IMR-90 (cell line): Measurements from ENCODE around the gene SYNE2. TPM values are rescaled to one million over a fixed set of nuclear protein-coding genes. Genes with fewer than 3 reads are reported as not detected.

ENCODE experiments used
- ATAC-seq: fragments of 200-7000 bp; cut with Tn5 transposase; 2 replicates; pipeline ENCODE4 v1.9.1; 2020; ENCODE audit warnings: low read depth, mild to moderate bottlenecking, moderate library complexity
- BruUV-seq: library from RNA; stranded (reverse); fragments of 400-500 nt; replicated peaks from 2 replicates; lab custom pipeline; 2021; lab: Mats Ljungman, UMichigan
- CTCF ChIA-PET: fragments of 300-600 bp; formaldehyde crosslinking; extraction: SDS; loops from one replicate; lab custom pipeline; 2021; ENCODE audit warnings: antibody characterized with exemption; lab: Yijun Ruan, JAX
- POLR2A ChIA-PET: fragments of 300-600 bp; sonication (Branson Sonifier 250); formaldehyde crosslinking; loops from one replicate; lab custom pipeline; 2022; ENCODE audit warnings: antibody characterized with exemption; ENCODE audit not compliant: unreplicated experiment; lab: Charles Lee
- DNase-seq: peaks from one replicate; pipeline ENCODE4 v3.0.0; 2013
- H2AFZ ChIP-seq: replicated peaks from 2 replicates; pipeline ENCODE3; 2013; ENCODE audit warnings: low read length, mild to moderate bottlenecking; ENCODE audit not compliant: poor library complexity
- H2AK5ac ChIP-seq: 2 replicates; pipeline ENCODE4 v1.6.1; 2013; ENCODE audit warnings: low read depth, low read length, inconsistent platforms
- H2AK9ac ChIP-seq: replicated peaks from 2 replicates; pipeline ENCODE3; 2013; ENCODE audit warnings: mild to moderate bottlenecking, low read depth, low read length, moderate library complexity; ENCODE audit not compliant: poor library complexity
- H2BK120ac ChIP-seq: 2 replicates; pipeline ENCODE4 v1.6.1; 2013; ENCODE audit warnings: low read depth, low read length, inconsistent platforms
- H2BK15ac ChIP-seq: 3 replicates; pipeline ENCODE4 v1.6.1; 2013; ENCODE audit warnings: low read depth, low read length, inconsistent platforms
- H2BK20ac ChIP-seq: 2 replicates; pipeline ENCODE4 v1.6.1; 2013; ENCODE audit warnings: low read depth, mild to moderate bottlenecking, inconsistent platforms, low read length, moderate library complexity
- H2BK5ac ChIP-seq: 2 replicates; pipeline ENCODE4 v1.6.1; 2013; ENCODE audit warnings: mild to moderate bottlenecking, low read depth, low read length, inconsistent platforms; ENCODE audit not compliant: poor library complexity, severe bottlenecking
- H3K14ac ChIP-seq: replicated peaks from 2 replicates; pipeline ENCODE4 v1.6.1; 2013; ENCODE audit warnings: low read depth, low read length, inconsistent platforms
- H3K18ac ChIP-seq: 2 replicates; pipeline ENCODE4 v1.6.1; 2013; ENCODE audit warnings: low read depth, low read length, control low read depth
- H3K23ac ChIP-seq: 2 replicates; pipeline ENCODE4 v1.6.1; 2013; ENCODE audit warnings: low read depth, low read length, inconsistent platforms
- H3K27ac ChIP-seq: 2 replicates; pipeline ENCODE4 v1.5.1; 2013; ENCODE audit warnings: mild to moderate bottlenecking, control low read depth, low read length; ENCODE audit not compliant: insufficient read depth
- H3K27me3 ChIP-seq: 2 replicates; pipeline ENCODE4 v1.6.1; 2013; ENCODE audit warnings: low read length; ENCODE audit not compliant: control insufficient read depth, insufficient read depth
- H3K36me3 ChIP-seq: 2 replicates; pipeline ENCODE4 v1.6.1; 2013; ENCODE audit warnings: low read length, mixed read lengths; ENCODE audit not compliant: control insufficient read depth, insufficient read depth
- H3K4ac ChIP-seq: 2 replicates; pipeline ENCODE4 v1.6.1; 2013; ENCODE audit warnings: low read depth, low read length, inconsistent platforms
- H3K4me1 ChIP-seq: 2 replicates; pipeline ENCODE4 v1.6.1; 2013; ENCODE audit warnings: low read length, mixed read lengths; ENCODE audit not compliant: control insufficient read depth, insufficient read depth
- H3K4me2 ChIP-seq: 2 replicates; pipeline ENCODE4 v1.6.1; 2013; ENCODE audit warnings: low read depth, mild to moderate bottlenecking, control low read depth, low read length, moderate library complexity
- H3K4me3 ChIP-seq: 2 replicates; pipeline ENCODE4 v1.5.1; 2013; ENCODE audit warnings: low read depth, mild to moderate bottlenecking, control low read depth, low read length, moderate library complexity; ENCODE audit not compliant: insufficient read depth
- H3K56ac ChIP-seq: 2 replicates; pipeline ENCODE4 v1.6.1; 2013; ENCODE audit warnings: low read length, inconsistent platforms; ENCODE audit not compliant: insufficient read depth; ENCODE audit errors: extremely low read depth
- H3K79me1 ChIP-seq, 2 experiments: 2 replicates each; pipeline ENCODE4 v1.6.1; 2013; ENCODE audit warnings: low read length in 2 of 2, inconsistent platforms in 1 of 2, low read depth in 1 of 2
- H3K9ac ChIP-seq: 2 replicates; pipeline ENCODE4 v1.6.1; 2013; ENCODE audit warnings: low read depth, low read length, control low read depth
- H3K9me1 ChIP-seq: 2 replicates; pipeline ENCODE4 v1.6.1; 2013; ENCODE audit warnings: low read length, inconsistent platforms; ENCODE audit not compliant: insufficient read depth
- H3K9me3 ChIP-seq: 2 replicates; pipeline ENCODE4 v1.6.1; 2013; ENCODE audit warnings: low read length; ENCODE audit not compliant: control insufficient read depth, insufficient read depth
- H4K20me1 ChIP-seq: 2 replicates; pipeline ENCODE4 v1.6.1; 2013; ENCODE audit warnings: low read length, inconsistent platforms; ENCODE audit not compliant: insufficient read depth
- H4K5ac ChIP-seq: 2 replicates; pipeline ENCODE4 v1.6.1; 2013; ENCODE audit warnings: mild to moderate bottlenecking, low read depth, low read length, control low read depth
- H4K8ac ChIP-seq, 2 experiments: 2 replicates each; pipeline ENCODE4 v1.6.1; 2013; ENCODE audit warnings: low read depth in 2 of 2, low read length in 2 of 2, control low read depth in 1 of 2, inconsistent platforms in 1 of 2
- H4K91ac ChIP-seq: 2 replicates; pipeline ENCODE4 v1.6.1; 2013; ENCODE audit warnings: low read depth, low read length, inconsistent platforms; ENCODE audit not compliant: insufficient read depth
- FOS ChIP-seq: fragments of 150-350 bp; IDR thresholded peaks from 2 replicates; pipeline ENCODE4 v1.6.1; 2016; ENCODE audit warnings: low read depth, low read length
- MAFK ChIP-seq: IDR thresholded peaks from 2 replicates; pipeline ENCODE4 v1.6.1; 2012; ENCODE audit warnings: low read depth, low read length, improper control_type of control experiment
- MXI1 ChIP-seq: IDR thresholded peaks from 2 replicates; pipeline ENCODE4 v1.6.1; 2012; ENCODE audit warnings: low read depth, mild to moderate bottlenecking, low read length, moderate library complexity, borderline replicate concordance
- NFE2L2 ChIP-seq: fragments of 150-350 bp; IDR thresholded peaks from 2 replicates; pipeline ENCODE4 v1.6.1; 2016; ENCODE audit warnings: low read depth, mild to moderate bottlenecking, low read length
- RCOR1 ChIP-seq: IDR thresholded peaks from 2 replicates; pipeline ENCODE4 v1.6.1; 2012; ENCODE audit warnings: mild to moderate bottlenecking, low read length, improper control_type of control experiment; ENCODE audit not compliant: insufficient replicate concordance
- RFX5 ChIP-seq: IDR thresholded peaks from 2 replicates; pipeline ENCODE4 v1.8.0; 2012; ENCODE audit warnings: low read depth, mild to moderate bottlenecking, low read length, moderate library complexity
- SMC3 ChIP-seq: fragments of 150-350 bp; IDR thresholded peaks from 2 replicates; pipeline ENCODE4 v1.6.1; 2016; ENCODE audit warnings: low read depth, mild to moderate bottlenecking, antibody characterized with exemption, low read length, moderate library complexity
- WGBS, 2 experiments: methylation state at CpG; one replicate each; pipeline versions ENCODE4 v1.1.5 to v1.1.7; 2013; ENCODE audit warnings: missing lambda C conversion rate in 2 of 2; ENCODE audit not compliant: insufficient read length in 1 of 2; ENCODE audit errors: extremely low coverage in 2 of 2; 5-methylcytosine and 5-hydroxymethylcytosine counted together
- dilution Hi-C: fragments of 300-500 bp; cut with HindIII; formaldehyde crosslinking; loops from one replicate; pipeline ENCODE4 v1.14.3; 2018; ENCODE audit warnings: low sequenced_read_pairs; ENCODE audit not compliant: unreplicated experiment
- in situ Hi-C: fragments of 300-500 bp; cut with MboI; formaldehyde crosslinking; loops from 3 replicates; pipeline ENCODE4 v1.14.3; 2019; ENCODE audit warnings: low sequenced_read_pairs, inconsistent platforms, mixed read lengths
- intact Hi-C: fragments of 100-400 bp; cut with micrococcal nuclease; formaldehyde crosslinking; loops from 2 replicates; pipeline ENCODE4 v1.10.0; 2022
- polyA plus RNA-seq, 3 experiments: library from polyadenylated mRNA; depleted of rRNA; stranded (reverse); fragments of >200 nt; gene quantifications; 2 replicates each; pipeline ENCODE4 v1.2.3, GENCODE V29; 2012; ENCODE audit warnings: low replicate concordance in 1 of 3
- total RNA-seq: library from RNA; depleted of rRNA; stranded (reverse); fragments of >200 nt; gene quantifications from 2 replicates; pipeline ENCODE4 v1.2.3, GENCODE V29; 2012

Gene SYNE2
- total and polyA plus RNA-seq, 2 of the 4 experiments (the other 2 are of a cell fraction): 5.2 to 28.9 TPM

DNA sequence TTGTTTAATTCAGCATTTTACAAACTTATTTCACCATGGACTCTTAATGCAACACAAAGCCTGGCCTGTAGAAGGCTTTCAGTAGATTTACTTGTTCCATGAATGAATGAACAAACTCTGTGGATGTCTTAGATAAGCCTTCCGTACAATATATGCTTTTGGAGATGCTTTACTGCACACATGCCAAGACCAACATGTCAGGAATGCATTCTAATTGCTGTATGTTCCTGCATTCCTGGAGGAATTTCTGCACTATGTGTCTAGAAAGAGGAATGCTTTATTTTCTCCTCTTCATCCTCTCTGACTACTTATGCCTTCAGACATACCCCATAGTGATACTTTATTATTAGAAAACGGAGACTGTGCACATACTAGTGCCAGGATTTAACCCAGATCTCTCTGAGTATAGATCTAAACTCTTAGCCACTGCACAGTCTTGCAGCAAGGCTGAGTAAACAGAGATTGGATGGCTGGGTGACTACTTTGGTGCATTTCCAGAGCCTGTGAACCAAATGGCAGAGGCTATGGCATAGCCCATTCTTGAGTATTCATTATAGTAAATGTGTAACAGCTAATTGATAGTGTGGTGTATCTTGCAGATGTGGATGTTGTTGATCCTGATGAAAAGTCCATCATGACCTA lies 108.2 kb downstream of the SYNE2 start:
- H3K23ac ChIP-seq: no peak overlapping the region
- intact Hi-C loops (loop anchor here (10.0 kb wide), 1 partner anchor 106 kb away; the partner anchor contains the start of gene SYNE2), dilution Hi-C loops (no loop called here), in situ Hi-C loops (no loop called here)
- TF ChIP-seq MAFK (no peak), NFE2L2 (no peak), MXI1 (no peak), RFX5 (no peak), RCOR1 (no peak), SMC3 (no peak), FOS (no peak)
- ChIA-PET POLR2A (no interaction called here), CTCF (no interaction called here)
- no peak overlapping the region for H3K9ac ChIP-seq
- H3K9me3 ChIP-seq: no peaks in the 10 kb centered on the region
- H3K18ac ChIP-seq: no peak overlapping the region
- H2AFZ ChIP-seq: no peak overlapping the region
- H2AK9ac ChIP-seq: no peak overlapping the region
- no peak overlapping the region for H2BK120ac ChIP-seq
- no peak overlapping the region for H4K91ac ChIP-seq
- no TSS peak for BruUV-seq
- no peak overlapping the region for H3K14ac ChIP-seq
- H2BK20ac ChIP-seq: 0 out of 2 replicates have a peak overlapping the region, but pooled peaks have one; percentile 5
- DNase-seq (peak; percentile 60), ATAC-seq (peak; percentile 89)
- H3K4ac ChIP-seq: no peak overlapping the region
- no CpG with 5 or more reads among the region's 2 CpGs for WGBS, 2 experiments
- H3K79me1 ChIP-seq: no peaks in the 10 kb centered on the region
- no peaks in the 10 kb centered on the region for H3K27me3 ChIP-seq
- H3K4me3 ChIP-seq: no peak overlapping the region
- H3K4me1 ChIP-seq: 0 out of 2 replicates have a peak, but pooled peaks cover 2% of the 10 kb centered on the region
- H2BK5ac ChIP-seq: no peak overlapping the region
- H4K20me1 ChIP-seq: no peaks in the 10 kb centered on the region
- peaks cover 4% of the 10 kb centered on the region; the same call in 1 of the 2 replicates for H3K9me1 ChIP-seq
- H3K56ac ChIP-seq: no peak overlapping the region
- no peak overlapping the region for H2BK15ac ChIP-seq
- no peak overlapping the region for H4K5ac ChIP-seq
- no peak overlapping the region for H3K27ac ChIP-seq
- no peak overlapping the region for H4K8ac ChIP-seq
- H2AK5ac ChIP-seq: no peak overlapping the region
- H3K36me3 ChIP-seq: no peaks in the 10 kb centered on the region
- no peak overlapping the region for H3K4me2 ChIP-seq
